AG08396 (cell line): ENCODE measurements around the gene EHD4.
A peak's percentile ranks its signal among the peaks of the same experiment; 100 is the strongest.

ENCODE experiments used
- DNase-seq: peaks from one replicate; pipeline ENCODE4 v3.0.0; 2012; ENCODE audit warnings: low spot score, mixed read lengths

Gene EHD4

DNA sequence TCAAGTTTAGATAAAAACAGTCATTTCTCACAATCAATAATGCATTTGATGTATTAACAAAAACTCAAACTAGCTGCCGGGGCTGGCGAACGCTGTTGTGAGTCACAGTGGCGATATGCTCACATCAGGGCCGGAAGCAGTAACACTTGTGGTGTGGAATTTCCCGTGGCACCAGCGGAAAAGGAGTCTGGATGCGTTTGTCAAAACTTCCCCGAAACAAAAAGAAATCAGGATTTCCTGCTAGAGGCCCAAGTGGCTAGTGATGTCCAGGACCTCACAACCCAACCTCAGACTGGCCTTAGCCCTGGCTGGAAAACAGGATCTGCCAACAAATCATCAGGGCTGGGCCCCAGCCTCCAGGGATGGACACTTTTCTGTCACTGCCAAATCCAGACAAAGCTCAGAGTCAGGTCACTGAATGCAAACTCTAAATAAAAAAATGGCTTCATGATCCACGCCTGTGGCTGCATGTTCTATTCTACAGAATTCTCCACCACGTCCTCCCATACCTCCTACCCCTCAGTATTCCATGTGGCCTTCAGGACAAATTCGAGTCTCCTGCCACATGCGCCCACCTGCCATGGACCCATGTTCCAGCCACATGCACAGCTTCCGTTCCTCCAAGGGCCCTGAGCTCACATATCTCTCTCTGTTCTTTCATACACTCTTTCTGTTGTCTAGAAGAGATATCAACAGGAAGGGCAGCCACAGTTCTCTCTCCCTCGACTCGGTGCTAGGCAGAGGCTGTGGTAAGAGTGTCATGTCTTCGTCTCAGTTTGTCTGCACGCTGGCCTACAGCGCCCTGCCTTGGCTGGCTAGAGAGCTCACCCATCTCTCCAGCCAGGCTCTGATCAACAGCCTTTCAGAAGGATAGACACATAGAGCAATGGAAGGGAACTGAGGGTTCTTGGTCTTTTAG, 35.4 kb downstream of the EHD4 start:
- DNase-seq, result no peak

DNA sequence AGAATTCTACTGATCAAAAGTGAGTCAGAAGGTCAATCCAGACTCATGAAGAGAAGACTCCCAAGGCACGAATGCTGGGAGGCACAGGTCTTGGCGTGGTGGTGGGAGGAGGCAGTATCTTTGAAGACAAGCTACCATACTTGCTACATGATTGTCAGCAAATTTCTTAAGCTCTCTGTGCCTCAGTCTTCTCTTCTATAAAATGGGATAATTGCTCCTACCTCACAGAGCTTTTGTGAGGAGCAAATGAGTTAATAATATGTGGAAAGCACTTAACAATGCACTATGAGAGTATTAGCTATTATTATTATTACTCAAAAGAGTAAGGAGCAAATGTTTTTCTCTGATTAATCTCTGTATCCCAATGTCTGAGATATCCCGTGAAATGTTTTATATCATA, 36.2 kb downstream of the EHD4 start:
- no peak for DNase-seq

DNA sequence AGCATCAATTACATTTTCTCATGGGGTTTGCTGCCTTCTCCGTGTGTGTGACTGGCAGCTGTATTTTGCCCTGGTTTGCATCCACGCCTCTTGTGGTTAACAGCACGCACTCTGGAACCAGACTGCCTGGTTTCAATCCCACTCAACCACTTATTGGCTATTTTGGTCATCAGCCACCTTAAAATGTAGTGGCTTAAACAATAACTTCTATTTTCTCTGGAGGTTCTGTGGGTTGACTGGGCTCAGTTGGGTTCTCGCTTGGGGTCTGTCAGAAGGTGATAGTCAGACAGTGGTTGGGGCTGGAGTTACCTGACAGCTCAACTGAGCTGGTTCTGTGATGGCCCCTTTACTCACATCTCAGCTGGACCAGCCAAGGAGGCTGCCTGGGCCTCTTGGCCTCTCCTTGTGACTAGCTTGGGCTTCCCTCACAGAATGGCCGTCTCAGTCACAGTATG, 36.8 kb downstream of the EHD4 start:
- no peak for DNase-seq

DNA sequence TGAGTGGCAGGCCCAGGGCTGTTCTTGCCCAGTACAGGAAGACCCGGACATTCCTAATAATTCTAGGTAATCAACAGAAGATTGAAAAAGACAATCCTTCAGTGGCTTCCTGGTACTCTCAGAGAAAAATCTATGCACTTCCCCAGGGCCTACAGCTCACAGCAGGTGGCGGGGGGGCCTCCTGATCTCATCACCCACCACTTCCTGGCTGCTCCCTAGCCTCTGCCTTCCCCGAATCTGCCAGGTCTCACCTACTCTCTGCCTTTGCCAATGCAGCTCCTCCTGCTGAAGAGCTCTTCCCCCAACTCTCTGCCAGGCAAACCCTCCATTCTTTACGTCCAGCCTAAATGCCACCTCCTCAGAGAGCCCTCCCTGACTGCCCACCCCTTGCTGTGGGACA, 37.5 kb downstream of the EHD4 start:
- no peak for DNase-seq

DNA sequence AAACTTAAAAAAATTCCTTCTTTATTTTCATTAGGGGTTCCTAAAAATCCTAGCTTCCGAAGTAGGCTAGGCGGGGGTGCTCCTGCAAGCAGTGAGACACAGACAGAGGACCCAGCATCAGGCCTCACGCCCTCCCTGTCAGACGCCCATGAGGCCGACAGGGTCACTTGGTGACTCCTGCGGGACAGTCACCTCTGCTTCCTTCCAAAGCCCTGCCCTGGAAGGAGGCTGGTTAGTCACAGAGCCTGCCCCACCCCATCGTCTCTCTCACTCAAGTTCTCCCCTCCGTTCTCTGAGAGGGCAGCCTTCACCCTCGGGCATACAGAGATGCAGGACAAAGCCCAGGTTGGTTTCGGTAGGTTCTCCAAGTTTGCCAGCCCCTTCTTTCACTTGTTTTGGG, 38.6 kb downstream of the EHD4 start:
- DNase-seq, result no peak

DNA sequence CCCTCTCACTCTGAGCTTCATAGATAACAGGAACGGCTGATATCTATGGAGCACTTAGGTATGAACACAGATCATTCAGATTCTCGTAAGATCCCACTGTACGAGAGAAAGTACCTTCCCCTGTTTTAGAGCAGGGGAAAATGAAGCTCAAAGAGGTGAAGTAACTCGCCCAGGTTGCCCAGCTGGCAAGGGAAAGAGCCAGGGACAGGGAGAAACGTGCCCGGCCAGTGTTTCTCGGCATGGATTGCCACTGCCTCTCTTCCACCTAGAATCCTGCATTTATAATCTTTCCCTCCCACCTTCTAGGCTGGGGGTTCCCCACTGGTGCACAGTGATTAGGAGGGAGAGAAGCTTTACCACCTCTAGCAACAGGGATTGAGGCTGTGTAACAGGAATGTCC, 39.0 kb downstream of the EHD4 start:
- no peak for DNase-seq

DNA sequence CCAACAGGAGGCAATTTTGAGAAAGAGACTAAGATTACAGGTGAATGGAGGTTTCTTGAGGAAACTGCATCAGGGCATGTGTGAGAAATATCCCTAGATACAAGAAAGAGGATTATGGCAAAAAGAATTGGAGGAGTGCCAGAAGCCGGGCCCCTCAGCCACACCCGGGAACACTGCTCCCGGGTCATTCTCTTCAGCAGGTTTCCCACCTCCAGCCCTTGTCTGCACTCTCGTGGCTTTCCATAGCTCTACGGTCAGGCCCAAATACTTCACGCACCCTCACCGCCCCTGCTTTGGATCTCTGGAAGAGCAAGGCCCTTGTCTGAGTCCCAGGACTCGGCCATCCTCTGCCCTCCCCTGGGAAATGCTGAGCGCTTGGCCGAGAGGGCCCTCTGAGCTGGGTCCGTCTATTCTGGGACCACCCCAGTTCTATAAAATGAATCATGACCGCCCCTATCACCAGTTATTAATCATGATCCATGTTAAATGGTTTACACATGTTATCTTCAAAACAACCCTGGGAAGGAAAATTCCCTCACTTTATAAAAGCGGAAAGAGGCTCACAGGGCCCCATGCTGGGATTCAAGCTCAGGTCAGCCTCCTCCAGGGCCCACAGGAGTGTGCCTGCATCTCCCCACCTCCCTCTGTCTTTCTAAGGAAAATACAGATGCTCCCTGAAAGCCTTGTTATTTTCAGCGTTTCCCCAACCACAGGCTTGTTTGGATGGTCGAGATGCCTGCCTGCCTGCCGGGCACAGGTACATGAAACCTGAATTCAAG, 39.7 kb downstream of the EHD4 start:
- no peak for DNase-seq

DNA sequence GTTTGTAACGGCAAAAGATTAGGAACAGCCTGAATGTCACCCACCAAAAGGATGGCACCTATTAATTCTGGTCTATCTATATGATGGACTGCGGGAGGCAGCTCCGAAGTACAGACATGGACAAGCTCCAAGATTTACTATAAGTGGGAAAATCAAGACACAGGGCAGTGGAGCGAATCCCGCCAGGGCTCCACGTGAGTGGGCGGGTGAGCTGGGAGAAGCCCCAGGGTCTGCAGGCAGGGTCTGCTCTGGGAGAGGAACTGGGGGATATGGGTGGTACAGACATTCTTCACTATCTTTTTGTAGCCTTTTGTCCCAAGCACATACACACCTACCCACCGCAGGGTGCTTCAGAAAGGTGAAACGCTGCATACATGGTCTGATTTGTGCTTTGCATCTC, 40.3 kb downstream of the EHD4 start:
- no peak for DNase-seq

DNA sequence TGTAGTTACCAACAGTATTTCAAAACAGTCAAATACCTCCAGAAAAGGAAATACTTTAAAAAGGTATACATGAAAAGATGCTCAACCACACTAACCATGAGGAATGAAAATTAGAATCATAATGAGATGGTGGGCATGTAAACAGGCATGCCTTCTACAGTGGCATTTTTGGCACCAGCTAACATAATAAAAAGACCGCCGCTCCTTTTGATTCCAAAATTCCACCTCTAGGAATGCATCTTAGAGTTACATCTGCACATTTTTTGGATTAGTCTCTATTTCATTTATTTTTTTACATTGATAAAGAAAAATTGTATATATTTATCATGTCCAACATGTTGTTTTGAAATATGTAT, 41.5 kb downstream of the EHD4 start:
- DNase-seq, result no peak

DNA sequence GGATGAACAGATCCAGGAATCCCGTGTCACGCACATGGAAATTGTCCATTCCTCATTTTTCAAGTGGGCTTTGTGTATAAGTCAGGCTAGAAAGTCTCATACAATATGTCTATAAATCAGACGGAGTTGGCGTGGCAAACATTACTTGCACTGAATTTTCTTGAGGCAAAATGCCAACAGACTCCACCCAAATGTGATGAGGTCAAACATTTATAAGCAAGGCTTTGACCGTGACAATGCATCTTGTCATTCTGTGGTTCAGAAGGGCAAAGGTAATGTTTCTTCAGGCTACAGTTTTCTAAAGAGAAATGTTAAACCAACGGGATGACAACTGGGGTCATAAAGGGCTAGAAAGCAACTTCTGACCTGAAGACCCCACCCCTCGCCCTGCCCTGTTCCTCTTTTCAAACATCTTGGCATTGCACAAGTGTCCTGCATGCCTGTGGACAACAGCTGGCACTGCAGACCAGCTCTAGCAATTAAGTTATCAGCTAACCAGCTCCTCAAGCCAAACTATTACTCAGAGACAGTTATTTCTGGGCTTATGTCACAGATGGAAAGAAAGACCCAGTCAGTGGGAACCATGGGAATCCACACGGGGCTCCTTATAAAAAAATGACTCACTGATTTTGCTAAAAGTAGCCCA, 42.0 kb downstream of the EHD4 start:
- peak; percentile 88 for DNase-seq

DNA sequence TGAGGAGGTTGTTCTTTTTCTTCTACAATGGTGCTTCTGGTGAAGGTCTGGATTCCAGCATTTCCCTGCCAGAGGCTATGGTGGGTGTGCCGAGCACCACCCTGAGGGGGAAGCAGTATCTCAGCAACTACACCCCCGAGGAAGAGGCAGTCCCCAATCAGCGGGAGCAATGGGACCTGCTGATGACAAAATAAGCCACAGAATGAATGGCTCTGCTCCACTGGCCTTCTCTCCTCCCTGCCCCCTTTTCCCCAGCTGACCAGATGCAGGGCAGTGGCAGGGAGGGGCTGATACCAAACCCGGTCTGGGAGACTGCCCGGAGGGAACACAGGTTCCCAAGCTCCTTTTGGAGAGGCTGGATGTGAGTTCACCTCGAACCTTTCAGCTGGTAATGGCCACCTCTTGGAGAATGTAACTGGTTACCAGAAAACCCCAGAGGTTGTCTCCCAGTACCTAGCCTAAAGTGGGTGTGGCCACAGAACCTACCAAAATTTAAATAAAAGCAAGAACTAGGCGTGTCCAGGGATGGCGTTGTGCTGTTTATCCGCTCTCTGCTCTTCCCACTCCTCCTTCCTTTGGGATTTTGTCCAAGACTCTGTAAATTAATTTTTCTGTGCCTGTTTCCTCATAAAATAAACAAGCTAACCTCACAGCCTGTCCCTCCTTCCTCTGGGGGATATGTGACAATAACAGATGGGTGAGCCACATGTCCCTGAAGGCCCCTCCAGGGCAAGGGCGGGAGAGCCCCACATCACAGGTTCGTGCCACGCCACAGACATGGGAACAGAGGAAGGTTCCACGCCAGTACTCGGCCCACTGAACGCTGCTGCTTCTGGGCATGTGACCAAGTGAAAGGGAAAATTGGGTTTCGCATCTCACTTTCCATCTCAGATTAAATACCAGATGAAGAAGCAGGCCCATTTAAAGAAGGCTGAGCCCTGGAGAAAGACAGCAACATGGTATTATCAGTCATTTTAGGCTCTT, 43.4 kb downstream of the EHD4 start:
- peak; percentile 33 for DNase-seq

DNA sequence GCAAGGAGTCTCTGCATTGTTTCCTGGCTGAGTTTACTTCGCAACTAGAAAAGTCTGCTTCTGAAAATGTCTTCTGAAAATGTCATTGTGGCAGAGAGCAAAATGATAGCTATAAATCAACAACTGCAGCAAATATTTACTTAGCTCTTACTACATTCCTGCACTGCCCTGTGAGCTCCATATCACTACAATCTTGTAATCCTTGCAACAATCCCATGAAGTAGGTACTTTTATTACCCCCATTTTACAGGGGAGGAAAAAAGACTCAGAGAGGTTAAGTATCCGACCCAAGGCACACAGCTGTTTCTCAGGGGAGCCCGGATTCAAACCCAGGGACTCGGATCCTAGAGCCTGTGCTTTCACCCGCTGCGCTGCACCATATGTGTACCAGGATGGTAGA, 44.3 kb downstream of the EHD4 start:
- no peak for DNase-seq

DNA sequence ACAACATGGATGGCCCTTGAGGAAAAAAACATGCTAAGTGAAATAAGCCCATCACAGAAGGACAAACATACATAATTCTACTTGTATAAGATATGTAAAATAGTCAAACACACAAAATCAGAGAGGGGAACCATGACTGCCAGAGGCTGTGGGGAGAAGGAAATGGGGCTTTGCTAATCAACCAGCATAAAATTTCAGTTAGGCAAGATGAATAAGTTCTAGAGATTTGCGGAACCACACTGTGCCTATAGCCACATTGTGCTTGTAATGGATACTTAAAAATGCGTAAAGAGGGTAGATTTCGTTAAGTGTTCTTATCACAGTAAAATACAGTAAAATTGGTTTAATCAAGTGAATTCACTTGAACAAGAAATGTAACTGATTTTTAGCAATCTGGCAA, 44.8 kb downstream of the EHD4 start:
- DNase-seq, result no peak

DNA sequence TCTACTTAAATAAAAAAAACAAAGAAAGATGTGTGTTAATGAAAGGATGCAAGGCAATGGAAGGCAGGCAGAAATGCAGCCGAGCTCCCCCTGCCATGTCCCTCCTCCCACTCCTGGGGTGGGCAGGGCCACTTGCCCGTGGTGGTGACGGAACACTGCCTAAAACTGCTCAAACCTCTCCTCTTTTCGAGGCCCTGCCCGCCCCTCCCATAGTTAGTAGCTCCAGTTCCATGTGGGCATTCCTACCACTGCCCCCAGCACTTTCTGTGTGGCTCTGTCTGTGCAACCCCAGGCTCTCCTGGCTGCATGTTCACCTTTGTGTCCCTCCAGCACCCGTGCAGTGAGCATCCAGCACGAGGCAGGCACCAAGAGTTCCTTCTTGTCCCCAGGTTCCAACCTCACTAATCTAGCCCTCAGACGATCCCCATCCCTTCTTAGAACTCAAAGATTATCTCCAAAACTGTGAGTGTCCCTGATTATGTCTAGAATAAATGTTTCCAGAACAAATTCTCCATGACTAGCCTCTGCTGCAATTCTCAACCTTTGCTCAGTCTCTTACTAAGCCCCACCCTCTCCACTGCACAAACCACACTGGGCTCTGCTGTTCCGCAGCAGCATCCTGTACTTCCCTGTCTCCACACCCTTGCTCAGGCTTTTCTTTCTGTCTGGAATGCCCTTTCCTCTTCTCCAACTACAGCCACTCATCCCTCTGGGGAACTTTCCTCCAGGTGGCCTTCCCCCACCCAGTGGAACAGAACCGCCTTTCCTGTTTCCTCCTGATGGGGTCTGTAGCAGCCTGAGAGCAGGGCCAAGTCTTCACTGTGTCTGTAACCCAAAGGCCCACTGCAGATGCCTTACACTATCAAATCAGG, 45.9 kb downstream of the EHD4 start:
- no peak for DNase-seq

DNA sequence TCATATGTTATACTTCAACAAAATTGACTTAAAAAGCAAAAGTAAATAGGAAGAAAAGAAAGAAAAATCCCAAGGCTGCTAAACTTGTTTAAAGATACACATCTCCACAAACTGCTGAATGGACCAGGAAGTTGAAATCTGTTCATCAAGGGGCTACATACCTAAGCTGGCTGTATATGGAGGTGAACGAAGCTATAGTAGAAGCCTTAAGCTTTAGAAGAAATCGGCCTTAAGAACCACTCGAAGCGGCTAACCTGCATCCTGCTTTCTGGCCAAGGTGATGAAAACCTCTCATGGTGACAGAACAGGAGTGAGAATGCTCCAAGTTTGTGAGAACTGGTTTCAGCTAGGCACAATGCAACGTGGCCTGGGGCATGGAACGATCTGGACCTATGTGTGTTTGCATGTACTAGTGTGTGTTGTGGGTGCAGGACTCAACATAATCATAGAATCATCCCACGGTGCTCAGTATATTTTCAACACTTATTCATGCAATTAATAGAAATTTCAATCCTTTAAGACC, 47.2 kb downstream of the EHD4 start:
- no peak for DNase-seq

DNA sequence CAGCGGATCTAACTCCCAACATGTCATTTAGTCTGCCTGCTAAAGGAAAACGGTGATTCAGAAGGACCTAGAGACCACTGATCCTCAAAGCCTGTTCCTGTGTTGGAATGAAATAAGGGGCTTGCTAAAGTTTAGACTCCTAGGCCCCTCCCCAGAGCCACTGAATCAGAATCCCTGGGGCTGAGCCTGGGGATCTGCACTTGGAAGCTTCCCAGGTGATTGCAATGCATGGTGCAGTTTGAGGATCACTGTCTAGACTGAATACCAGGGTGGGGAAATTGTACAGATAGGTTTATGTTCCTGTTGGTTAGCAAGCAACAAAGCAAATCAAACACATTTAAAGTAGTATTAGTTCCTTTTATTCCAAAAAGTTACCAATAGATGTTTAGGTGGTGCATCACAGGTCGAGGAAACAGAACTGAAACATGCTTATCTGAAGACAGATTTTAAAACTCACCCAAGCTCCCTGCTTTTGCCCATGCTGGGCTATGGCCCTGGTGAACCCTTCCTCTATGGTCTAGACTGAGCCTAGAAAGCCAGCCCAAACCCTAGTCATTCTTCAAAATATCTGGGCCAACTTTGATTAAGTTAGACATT, 48.9 kb downstream of the EHD4 start:
- no peak for DNase-seq

DNA sequence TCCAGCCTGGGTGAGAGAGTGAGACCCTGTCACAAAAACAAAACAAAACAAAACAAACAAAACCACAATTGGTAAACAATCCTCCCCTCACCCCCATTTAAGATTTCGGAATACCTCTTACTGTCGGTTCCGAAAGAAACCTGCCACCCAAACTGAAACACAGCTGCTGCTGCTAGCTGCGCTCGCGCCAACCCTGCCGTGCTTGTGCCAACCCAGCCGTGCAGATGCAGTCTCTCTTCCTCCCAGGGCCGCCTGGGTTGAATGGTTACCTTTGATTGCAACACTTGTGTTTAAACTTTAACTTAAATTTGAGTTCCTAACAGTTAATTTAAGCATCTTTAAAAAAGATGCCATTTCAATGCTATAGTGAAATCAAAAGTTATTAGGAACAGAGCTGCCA, 50.0 kb downstream of the EHD4 start:
- no peak for DNase-seq

DNA sequence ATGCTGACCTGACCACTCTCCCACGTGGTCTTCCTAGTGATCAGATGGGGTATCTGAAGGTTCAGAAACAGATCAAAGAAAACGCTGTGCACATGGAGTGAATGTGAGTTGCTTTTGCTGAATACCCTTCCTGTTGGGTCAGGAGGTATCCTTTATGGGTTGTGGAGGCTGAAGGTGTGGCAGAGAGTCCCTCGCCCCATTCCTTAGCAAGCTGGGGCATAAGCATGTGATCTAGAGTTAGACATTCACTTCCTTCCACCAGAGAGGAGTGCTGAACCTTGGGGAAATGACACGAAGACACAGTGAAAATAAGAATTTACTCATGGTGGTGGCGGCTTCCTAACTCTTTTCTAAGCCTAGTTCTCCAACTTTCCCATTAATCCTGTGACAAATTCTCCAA, 50.7 kb downstream of the EHD4 start:
- no peak for DNase-seq

DNA sequence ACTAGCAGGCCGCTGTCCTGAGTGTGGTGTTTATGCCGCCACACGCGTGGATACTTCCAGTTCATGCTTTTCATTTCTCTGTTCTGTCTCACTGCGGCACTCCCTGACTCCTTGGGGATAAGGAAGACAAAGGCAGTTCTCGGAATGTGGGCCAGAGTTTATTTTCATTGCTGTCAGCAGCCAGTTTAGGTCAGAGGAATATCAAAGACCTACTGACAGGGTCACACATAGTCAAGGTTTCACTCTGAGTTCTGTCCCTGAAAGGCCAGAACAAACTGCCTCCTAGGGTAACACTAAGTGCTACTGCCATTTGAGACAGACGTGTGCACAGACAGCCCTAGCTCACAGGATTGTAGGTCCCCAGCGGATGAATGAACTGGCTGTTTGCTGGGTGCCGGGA, 51.2 kb downstream of the EHD4 start:
- no peak for DNase-seq

DNA sequence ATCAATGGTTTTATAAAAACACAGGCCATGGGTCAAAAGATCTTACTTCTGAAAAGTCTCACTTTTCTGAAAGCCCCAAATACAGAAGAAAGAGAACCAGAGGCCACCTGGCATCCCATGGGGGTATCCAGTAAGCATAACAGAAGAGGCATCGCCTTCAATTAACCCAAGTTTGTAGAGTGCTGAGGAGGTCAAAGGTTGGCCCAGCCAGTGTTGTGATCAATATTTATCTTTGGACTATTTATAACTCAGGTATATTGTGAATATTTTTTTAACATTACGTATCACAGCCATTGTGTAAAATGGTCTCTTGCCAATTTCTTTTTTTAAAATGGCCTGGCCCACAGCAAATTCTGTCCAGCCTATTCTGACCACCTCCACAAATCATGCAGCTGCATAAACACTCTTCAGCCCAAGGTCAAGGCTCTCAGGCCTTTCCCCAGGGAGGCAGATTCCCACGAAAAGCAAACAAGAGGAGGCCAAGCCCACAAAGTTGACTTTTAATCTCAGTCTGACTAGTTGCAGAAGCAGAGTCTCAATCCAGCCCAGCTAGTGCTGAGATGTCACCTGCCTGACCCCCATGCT, 52.3 kb downstream of the EHD4 start:
- DNase-seq, result peak; percentile 71
